Prostate gland (tissue), 2 donors: Measurements from ENCODE around the gene SEC24D.

Source experiments
- POLR2A ChIP-seq: fragments of 450-650 bp; IDR thresholded peaks from one replicate; pipeline ENCODE4 v1.6.1; 2016; ENCODE audit warnings: antibody characterized with exemption, mild to moderate bottlenecking
- POLR2AphosphoS5 ChIP-seq: sonication (generic); formaldehyde crosslinking; IDR thresholded peaks from one replicate; pipeline ENCODE4 v1.6.1; 2017; ENCODE audit warnings: antibody characterized with exemption
- TF ChIP-seq, protein P1 (sequence below), 4 experiments: fragments of 200-600 bp in 2 of 4; fragments of 450-650 bp in 2 of 4; sonication (generic) in 2 of 4; IDR thresholded peaks; 1 replicate in 3 of 4; 2 replicates in 1 of 4; pipeline ENCODE4 v1.5.1; 2016 to 2019; ENCODE audit warnings: antibody characterized with exemption in 4 of 4, mild to moderate bottlenecking in 2 of 4, moderate library complexity in 2 of 4

DNA sequence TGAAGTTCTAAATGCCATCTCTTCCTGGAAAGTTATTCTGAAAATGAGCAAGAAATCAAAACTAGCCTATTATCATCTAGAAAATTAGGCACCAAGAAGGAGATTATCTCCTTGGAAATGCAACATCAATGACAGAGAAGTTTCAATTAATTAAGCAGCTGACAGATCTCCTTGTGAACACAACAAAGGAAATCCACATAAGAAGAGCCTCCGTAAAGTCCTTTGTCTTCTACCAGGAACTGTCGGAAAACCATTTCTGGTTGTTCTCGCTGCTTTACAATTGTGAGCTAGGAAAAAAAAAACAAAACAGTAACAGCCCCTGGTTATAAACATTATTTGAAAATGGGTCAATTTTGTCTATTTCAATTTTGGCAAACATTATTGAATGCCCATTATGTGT, 112.6 kb downstream of the SEC24D start:
- TF ChIP-seq POLR2AphosphoS5 = no peak
- TF ChIP-seq, protein P1, sequence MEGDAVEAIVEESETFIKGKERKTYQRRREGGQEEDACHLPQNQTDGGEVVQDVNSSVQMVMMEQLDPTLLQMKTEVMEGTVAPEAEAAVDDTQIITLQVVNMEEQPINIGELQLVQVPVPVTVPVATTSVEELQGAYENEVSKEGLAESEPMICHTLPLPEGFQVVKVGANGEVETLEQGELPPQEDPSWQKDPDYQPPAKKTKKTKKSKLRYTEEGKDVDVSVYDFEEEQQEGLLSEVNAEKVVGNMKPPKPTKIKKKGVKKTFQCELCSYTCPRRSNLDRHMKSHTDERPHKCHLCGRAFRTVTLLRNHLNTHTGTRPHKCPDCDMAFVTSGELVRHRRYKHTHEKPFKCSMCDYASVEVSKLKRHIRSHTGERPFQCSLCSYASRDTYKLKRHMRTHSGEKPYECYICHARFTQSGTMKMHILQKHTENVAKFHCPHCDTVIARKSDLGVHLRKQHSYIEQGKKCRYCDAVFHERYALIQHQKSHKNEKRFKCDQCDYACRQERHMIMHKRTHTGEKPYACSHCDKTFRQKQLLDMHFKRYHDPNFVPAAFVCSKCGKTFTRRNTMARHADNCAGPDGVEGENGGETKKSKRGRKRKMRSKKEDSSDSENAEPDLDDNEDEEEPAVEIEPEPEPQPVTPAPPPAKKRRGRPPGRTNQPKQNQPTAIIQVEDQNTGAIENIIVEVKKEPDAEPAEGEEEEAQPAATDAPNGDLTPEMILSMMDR (IDR thresholded peaks at IDR 0.05) = no peak
- no peak for TF ChIP-seq POLR2A
